ENCODE measurements around the gene CC2D2B. TPM values are rescaled to one million over a fixed set of nuclear protein-coding genes. Genes with fewer than 3 reads are reported as not detected.

CC2D2B gene
- total RNA-seq, 1 experiment from 2014 or later: not detected

DNA sequence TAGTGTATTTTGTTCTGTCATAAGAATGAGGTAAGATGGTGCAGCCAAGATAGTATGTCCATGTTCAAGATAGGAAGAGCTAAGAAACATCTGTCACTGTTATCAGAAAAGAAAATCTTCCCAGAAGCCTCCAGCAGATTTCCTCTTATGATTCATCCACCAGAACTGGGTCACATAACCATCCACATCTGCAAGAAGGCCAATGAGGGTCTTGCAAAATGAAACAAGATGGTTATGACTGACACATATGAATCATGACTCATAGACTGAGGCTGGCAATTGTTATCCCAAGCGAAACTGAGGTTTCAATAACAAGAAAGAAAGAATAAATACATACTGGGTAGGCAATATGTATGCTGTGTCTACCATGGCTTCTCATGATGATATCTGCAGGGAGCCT lies 165.9 kb downstream of the CC2D2B start:
- intact Hi-C loops (cut with micrococcal nuclease; ENCODE audit: unreplicated experiment): no loop called here
- Mint-ChIP-seq H3K36me3 (ENCODE audit: insufficient read depth, unreplicated experiment) (no peaks in the 10 kb centered on the region), H3K4me3 (ENCODE audit: low read depth, unreplicated experiment) (no peak overlapping the region), H3K4me1 (ENCODE audit: low read depth, unreplicated experiment) (no peaks in the 10 kb centered on the region), H3K27ac (ENCODE audit: unreplicated experiment) (no peak overlapping the region), H3K27me3 (ENCODE audit: unreplicated experiment) (no peaks in the 10 kb centered on the region), H3K9me3 (ENCODE audit: low read depth, unreplicated experiment) (no peaks in the 10 kb centered on the region)
- TF ChIP-seq, protein P1, sequence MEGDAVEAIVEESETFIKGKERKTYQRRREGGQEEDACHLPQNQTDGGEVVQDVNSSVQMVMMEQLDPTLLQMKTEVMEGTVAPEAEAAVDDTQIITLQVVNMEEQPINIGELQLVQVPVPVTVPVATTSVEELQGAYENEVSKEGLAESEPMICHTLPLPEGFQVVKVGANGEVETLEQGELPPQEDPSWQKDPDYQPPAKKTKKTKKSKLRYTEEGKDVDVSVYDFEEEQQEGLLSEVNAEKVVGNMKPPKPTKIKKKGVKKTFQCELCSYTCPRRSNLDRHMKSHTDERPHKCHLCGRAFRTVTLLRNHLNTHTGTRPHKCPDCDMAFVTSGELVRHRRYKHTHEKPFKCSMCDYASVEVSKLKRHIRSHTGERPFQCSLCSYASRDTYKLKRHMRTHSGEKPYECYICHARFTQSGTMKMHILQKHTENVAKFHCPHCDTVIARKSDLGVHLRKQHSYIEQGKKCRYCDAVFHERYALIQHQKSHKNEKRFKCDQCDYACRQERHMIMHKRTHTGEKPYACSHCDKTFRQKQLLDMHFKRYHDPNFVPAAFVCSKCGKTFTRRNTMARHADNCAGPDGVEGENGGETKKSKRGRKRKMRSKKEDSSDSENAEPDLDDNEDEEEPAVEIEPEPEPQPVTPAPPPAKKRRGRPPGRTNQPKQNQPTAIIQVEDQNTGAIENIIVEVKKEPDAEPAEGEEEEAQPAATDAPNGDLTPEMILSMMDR (IDR thresholded peaks at IDR 0.05; ENCODE audit: unreplicated experiment): no peak
- BruUV-seq (replicated peaks): no TSS peak
- DNase-seq: no peak
- CTCF ChIA-PET: no interaction called here

DNA sequence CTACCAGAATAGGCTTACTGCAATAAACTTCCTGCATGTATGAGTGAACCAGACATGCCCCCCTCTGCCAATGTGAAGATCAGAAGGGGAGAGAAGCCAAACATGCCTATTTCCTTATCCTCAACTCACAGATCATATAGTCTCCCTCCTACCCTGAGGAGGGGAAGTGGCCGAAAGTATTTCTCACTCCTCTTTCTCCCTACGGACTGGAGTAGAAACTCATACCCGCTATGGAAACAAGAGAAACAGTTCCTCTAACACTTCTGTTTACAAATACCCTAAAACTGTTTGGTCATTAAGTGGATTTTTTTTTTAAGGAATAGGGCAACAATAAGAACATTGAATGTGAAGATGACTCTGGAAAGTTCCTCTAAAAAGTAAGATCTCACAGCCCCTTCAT lies 167.0 kb downstream of the CC2D2B start:
- Mint-ChIP-seq H3K4me3 (ENCODE audit: low read depth, unreplicated experiment) (no peak overlapping the region), H3K9me3 (ENCODE audit: low read depth, unreplicated experiment) (no peaks in the 10 kb centered on the region), H3K27me3 (ENCODE audit: unreplicated experiment) (no peaks in the 10 kb centered on the region), H3K36me3 (ENCODE audit: insufficient read depth, unreplicated experiment) (no peaks in the 10 kb centered on the region), H3K4me1 (ENCODE audit: low read depth, unreplicated experiment) (no peaks in the 10 kb centered on the region), H3K27ac (ENCODE audit: unreplicated experiment) (no peak overlapping the region)
- BruUV-seq (replicated peaks): no TSS peak
- CTCF ChIA-PET: no interaction called here
- no peak for DNase-seq
- intact Hi-C loops (cut with micrococcal nuclease; ENCODE audit: unreplicated experiment): no loop called here
- TF ChIP-seq, protein P1 (IDR thresholded peaks at IDR 0.05; ENCODE audit: unreplicated experiment): no peak

DNA sequence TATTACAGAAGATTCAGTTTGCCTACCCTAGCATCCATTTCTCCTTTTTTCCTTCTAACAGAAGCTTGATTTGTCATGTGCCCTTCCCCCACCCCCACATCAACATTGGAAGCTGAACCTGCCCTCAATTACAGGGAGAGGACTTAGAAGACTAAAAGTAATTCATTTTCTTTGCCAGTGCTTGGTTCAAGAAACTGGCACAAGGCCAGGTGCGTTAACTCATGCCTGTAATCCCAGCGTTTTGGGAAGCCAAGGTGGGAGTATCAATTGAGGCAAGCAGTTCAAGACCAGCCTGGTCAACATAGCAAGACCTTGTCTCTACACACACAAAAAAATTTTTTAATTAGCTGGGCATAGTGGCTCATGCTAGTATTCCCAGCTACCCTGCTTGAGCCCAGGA lies 168.2 kb downstream of the CC2D2B start:
- Mint-ChIP-seq H3K36me3 (ENCODE audit: insufficient read depth, unreplicated experiment) (no peaks in the 10 kb centered on the region), H3K4me3 (ENCODE audit: low read depth, unreplicated experiment) (no peak overlapping the region), H3K9me3 (ENCODE audit: low read depth, unreplicated experiment) (no peaks in the 10 kb centered on the region), H3K27me3 (ENCODE audit: unreplicated experiment) (no peaks in the 10 kb centered on the region), H3K27ac (ENCODE audit: unreplicated experiment) (no peak overlapping the region), H3K4me1 (ENCODE audit: low read depth, unreplicated experiment) (no peaks in the 10 kb centered on the region)
- CTCF ChIA-PET: interaction anchor here (0.5 kb wide), 1 partner anchor 16 kb away, joined by 5 read pairs; no protein-coding TSS in a partner anchor
- BruUV-seq (replicated peaks): no TSS peak
- no peak for DNase-seq
- intact Hi-C loops (cut with micrococcal nuclease; ENCODE audit: unreplicated experiment): no loop called here
- TF ChIP-seq, protein P1 (IDR thresholded peaks at IDR 0.05; ENCODE audit: unreplicated experiment): no peak

DNA sequence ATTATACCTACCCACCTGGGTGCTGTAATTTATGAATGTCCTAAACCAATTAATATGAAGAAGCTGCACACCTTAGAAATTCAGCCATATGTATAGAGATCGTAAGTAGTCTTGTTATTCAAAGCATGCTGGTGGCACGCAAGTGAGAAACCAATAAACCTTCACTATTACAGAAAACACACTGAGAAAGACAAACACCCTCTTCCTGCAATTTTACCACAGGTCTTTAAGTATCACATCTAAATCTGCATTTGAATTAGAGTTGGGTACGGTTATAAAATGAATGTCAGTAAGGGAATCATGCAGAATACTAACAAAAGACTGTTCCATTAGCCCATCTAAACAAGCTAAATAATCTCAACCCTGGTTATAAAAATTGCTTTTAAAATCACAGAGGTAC lies 169.4 kb downstream of the CC2D2B start:
- TF ChIP-seq, protein P1 (IDR thresholded peaks at IDR 0.05; ENCODE audit: unreplicated experiment): no peak
- no peaks in the 10 kb centered on the region for H3K4me1 Mint-ChIP-seq (ENCODE audit: low read depth, unreplicated experiment)
- no peak for DNase-seq
- CTCF ChIA-PET: no interaction called here
- no peaks in the 10 kb centered on the region for H3K36me3 Mint-ChIP-seq (ENCODE audit: insufficient read depth, unreplicated experiment)
- no peak overlapping the region for H3K4me3 Mint-ChIP-seq (ENCODE audit: low read depth, unreplicated experiment)
- intact Hi-C loops (cut with micrococcal nuclease; ENCODE audit: unreplicated experiment): no loop called here
- BruUV-seq (replicated peaks): no TSS peak
- H3K27me3 Mint-ChIP-seq (ENCODE audit: unreplicated experiment): no peaks in the 10 kb centered on the region
- no peaks in the 10 kb centered on the region for H3K9me3 Mint-ChIP-seq (ENCODE audit: low read depth, unreplicated experiment)
- H3K27ac Mint-ChIP-seq (ENCODE audit: unreplicated experiment): no peak overlapping the region

Data from Calu3 (cell line).